Right atrium auricular region (tissue), 2 donors: ENCODE data around the gene CD9. TPM values are rescaled to one million over a fixed set of nuclear protein-coding genes. Genes with fewer than 3 reads are reported as not detected.

Source experiments
- DNase-seq: peaks from one replicate; pipeline ENCODE4 v3.0.0-alpha.2; 2019; ENCODE audit warnings: low spot score
- H3K27ac ChIP-seq, 2 donors: fragments of 200-600 bp; sonication (generic); 1 replicate in 1 of 2; 2 replicates in 1 of 2; pipeline ENCODE4 v1.5.1; 2016 to 2019
- H3K27me3 ChIP-seq, 2 donors: fragments of 200-600 bp; sonication (generic); one replicate each; pipeline versions ENCODE4 v1.5.1 to v1.6.0; 2017 to 2019
- H3K36me3 ChIP-seq: fragments of 200-600 bp; sonication (generic); one replicate; pipeline ENCODE4 v1.5.1; 2016
- H3K4me1 ChIP-seq, 2 donors: fragments of 200-600 bp; sonication (generic); one replicate each; pipeline versions ENCODE4 v1.5.1 to v1.6.0; 2017 to 2019
- H3K4me3 ChIP-seq, 2 donors: fragments of 200-600 bp; sonication (generic); 1 replicate in 1 of 2; 2 replicates in 1 of 2; pipeline ENCODE4 v1.5.1; 2017 to 2019; ENCODE audit warnings: mild to moderate bottlenecking in 1 of 2, moderate library complexity in 1 of 2
- H3K9me3 ChIP-seq, 2 donors: fragments of 200-600 bp; sonication (generic); one replicate each; pipeline ENCODE4 v1.5.1; 2019
- CTCF ChIP-seq, 2 donors: fragments of 200-600 bp; sonication (generic); IDR thresholded peaks; one replicate each; pipeline ENCODE4 v1.5.1; 2019; ENCODE audit warnings: antibody characterized with exemption in 2 of 2
- total RNA-seq, 2 donors: library from RNA; depleted of rRNA; stranded (reverse); fragments of >200 nt; gene quantifications; one replicate each; pipeline ENCODE4 v1.1.0, GENCODE V29; 2016

Gene CD9
- total RNA-seq, 2 donors from 2014 or later: 126 to 230 TPM

GRCh38 chr12:6199531-6200255 lies 507 bp upstream of the CD9 start:
- Histone ChIP-seq H3K4me1 (peaks cover 0 to 63% of the 10 kb centered on the region in 2 donors), H3K36me3 (no peaks in the 10 kb centered on the region), H3K27me3 (no peaks in the 10 kb centered on the region), H3K4me3 (peak overlapping the region; percentile 88 to 89), H3K9me3 (no peaks in the 10 kb centered on the region), H3K27ac (peak overlapping the region; percentile 92 to 94)
- TF ChIP-seq CTCF (IDR thresholded peaks at IDR 0.05): no peak
- DNase-seq: no peak

DNA sequence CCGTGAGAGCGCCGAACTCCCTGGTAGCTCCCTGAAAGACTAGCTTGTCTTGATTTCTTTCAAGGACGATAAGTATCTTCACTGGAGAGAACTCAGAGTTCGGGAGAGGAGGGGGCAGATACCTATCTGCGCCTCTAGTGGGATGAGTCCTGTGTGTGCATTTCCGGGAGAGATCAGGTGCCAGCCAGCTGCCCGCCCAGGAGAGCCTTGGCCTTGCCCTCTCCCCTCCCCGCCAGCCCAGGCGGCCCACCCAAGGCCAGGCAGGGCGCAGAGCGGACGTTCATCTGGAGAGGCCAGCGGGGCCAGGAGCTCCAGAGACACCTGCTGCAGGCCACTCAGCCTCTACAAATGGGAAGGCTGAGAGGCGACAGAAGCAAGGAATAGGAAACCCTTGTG lies 1.0 kb downstream of the CD9 start:
- Histone ChIP-seq H3K9me3 (no peaks in the 10 kb centered on the region), H3K4me1 (peaks cover 0 to 73% of the 10 kb centered on the region in 2 donors), H3K36me3 (no peaks in the 10 kb centered on the region), H3K4me3 (peak overlapping the region; percentile 88 to 89), H3K27me3 (no peaks in the 10 kb centered on the region), H3K27ac (peak overlapping the region; percentile 92 to 94)
- no peak for TF ChIP-seq CTCF (IDR thresholded peaks at IDR 0.05)
- DNase-seq: no peak

DNA sequence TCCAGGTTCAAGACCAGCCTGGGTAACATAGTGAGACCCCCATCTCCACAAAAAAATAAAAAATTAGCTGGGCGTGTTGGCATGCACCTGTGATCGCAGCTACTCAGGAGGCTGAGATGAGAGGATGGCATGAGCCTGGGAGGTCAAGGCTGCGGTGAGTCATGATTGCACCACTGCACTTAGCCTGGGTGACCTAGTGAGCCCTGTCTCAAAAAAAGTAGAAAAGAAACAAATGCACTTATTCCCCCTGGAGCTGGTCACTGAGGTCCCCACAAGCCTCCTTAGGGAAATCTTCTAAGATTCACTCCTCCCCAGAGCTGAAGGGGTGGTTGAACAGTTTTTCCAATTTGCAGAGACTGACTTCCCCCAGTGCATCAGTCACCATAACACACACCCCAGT lies 1.6 kb downstream of the CD9 start:
- no peak for DNase-seq
- H3K27ac ChIP-seq: peak overlapping the region; percentile 92 to 94
- H3K4me1 ChIP-seq: peaks cover 0 to 78% of the 10 kb centered on the region in 2 donors
- H3K9me3 ChIP-seq: no peaks in the 10 kb centered on the region
- no peaks in the 10 kb centered on the region for H3K27me3 ChIP-seq
- H3K36me3 ChIP-seq: no peaks in the 10 kb centered on the region
- no peak for TF ChIP-seq CTCF (IDR thresholded peaks at IDR 0.05)
- peak overlapping the region; percentile 88 to 89 for H3K4me3 ChIP-seq

DNA sequence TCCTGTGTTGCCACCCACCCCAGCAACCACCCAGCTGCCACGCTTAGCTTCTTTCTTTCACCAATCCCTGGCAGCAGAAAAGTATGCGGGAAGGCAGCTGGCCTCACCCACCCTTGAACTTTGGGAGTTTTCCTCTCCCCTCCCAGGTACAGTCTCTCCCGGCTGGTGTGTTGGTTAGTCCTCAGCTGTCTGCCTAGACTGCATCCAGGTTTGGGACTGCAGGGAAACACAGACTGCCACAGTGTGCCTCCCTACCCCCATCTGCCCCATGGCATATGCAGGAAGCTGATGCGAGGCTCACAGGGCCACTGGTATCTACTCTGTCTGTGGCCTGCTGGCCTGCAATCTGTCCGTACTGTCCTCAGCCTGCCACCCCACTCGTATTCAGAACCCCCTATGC lies 2.1 kb downstream of the CD9 start:
- Histone ChIP-seq H3K4me3 (peak overlapping the region; percentile 88 to 89), H3K9me3 (no peaks in the 10 kb centered on the region), H3K27me3 (no peaks in the 10 kb centered on the region), H3K36me3 (no peaks in the 10 kb centered on the region), H3K4me1 (peaks cover 0 to 82% of the 10 kb centered on the region in 2 donors), H3K27ac (peak overlapping the region; percentile 92 to 94)
- no peak for DNase-seq
- TF ChIP-seq CTCF (IDR thresholded peaks at IDR 0.05): no peak

DNA sequence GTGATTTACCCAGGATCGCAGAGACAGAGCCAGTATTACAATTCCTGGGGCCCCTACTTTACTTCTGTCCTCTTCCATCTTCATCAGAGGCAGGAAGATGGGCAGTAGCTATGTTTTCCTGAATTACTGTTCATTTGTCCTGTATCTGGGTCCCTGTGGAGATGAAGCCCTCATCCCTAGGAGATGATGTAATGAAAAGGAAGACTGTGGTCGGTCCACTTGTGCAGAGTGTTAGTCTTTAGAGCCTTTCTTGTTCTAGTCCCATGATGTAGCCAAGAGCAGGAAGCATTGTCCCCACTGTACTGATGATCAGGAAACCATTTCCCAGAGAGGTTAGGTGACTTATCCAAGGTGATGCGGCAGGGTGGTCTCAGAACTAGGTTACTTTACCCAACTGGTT lies 2.6 kb downstream of the CD9 start:
- H3K4me1 ChIP-seq: peaks cover 0 to 87% of the 10 kb centered on the region in 2 donors

More for the DNA sequence above, 2.6 kb downstream of the CD9 start:
- Histone ChIP-seq H3K36me3 (no peaks in the 10 kb centered on the region), H3K27ac (peak overlapping the region; percentile 92 to 94), H3K27me3 (no peaks in the 10 kb centered on the region), H3K9me3 (no peaks in the 10 kb centered on the region), H3K4me3 (peak overlapping the region; percentile 88 to 89)
- DNase-seq: no peak
- no peak for TF ChIP-seq CTCF (IDR thresholded peaks at IDR 0.05)
